Measurements from ENCODE around the gene FBXO3. TPM values are rescaled to one million over a fixed set of nuclear protein-coding genes. Genes with fewer than 3 reads are reported as not detected.
A peak's percentile ranks its signal among the peaks of the same experiment; 100 is the strongest.

Gene FBXO3
- total and polyA plus RNA-seq, 2 of the 13 experiments (the other 11 are each of a cell fraction or from before 2014, with no cell fraction given): 20.4 to 27.6 TPM

DNA sequence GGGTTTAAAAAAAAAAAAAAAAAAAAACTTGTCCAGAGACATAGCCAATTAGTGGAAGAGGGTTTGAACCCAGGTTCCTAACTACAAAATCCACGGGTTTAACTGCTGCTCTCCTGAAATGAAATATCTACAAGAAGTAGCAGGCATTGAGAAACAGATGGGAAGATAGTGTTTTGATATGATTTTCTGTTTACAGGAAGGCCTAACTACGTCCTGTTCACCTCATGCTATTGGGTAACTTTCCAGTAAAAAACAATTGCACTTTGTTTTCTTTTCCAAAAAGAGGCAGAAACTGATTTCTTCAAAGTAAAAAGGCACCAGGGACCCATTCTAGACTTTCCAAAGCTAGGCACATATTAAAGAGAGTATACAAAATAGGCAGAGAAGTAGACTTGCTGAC lies 67.8 kb downstream of the FBXO3 start (continued):
- TF ChIP-seq EP300 (IDR thresholded peaks at IDR 0.05; ENCODE audit: low read depth in 2 of 2, low read length in 2 of 2) (0 out of 4 replicates have a peak, but pooled peaks of 1 of the 2 experiments have one; percentile 13), EP300 (CRISPR knock-in tag; IDR thresholded peaks at IDR 0.05; ENCODE audit: borderline replicate concordance) (no peak), SIN3A (IDR thresholded peaks at IDR 0.05; ENCODE audit: borderline replicate concordance, low read depth, low read length) (no peak), ZNF646 (CRISPR knock-in tag; IDR thresholded peaks at IDR 0.05) (no peak), XRCC5 (optimal IDR thresholded peaks at IDR 0.05; ENCODE audit: low read length) (no peak), AHDC1 (CRISPR knock-in tag; IDR thresholded peaks at IDR 0.05; ENCODE audit: borderline replicate concordance) (0 out of 2 replicates have a peak, but pooled peaks have one; percentile 26), ZNF703 (CRISPR knock-in tag; IDR thresholded peaks at IDR 0.05; ENCODE audit: borderline replicate concordance) (no peak), GABPA (IDR thresholded peaks at IDR 0.05; ENCODE audit: low read depth, low read length) (no peak), GABPA (CRISPR knock-in tag; IDR thresholded peaks at IDR 0.05; ENCODE audit: low read depth) (no peak), ZSCAN21 (CRISPR knock-in tag; IDR thresholded peaks at IDR 0.05; ENCODE audit: borderline replicate concordance) (no peak), ZNF761 (CRISPR knock-in tag; conservative IDR thresholded peaks at IDR 0.05) (no peak), CENPX (CRISPR knock-in tag; IDR thresholded peaks at IDR 0.05) (no peak), EZH2 (conservative IDR thresholded peaks at IDR 0.05; ENCODE audit: low read depth, low read length) (no peak), HOXA7 (CRISPR knock-in tag; IDR thresholded peaks at IDR 0.05) (no peak), SRF (IDR thresholded peaks at IDR 0.05; ENCODE audit: low read depth, low read length) (no peak), ZNF350 (CRISPR knock-in tag; IDR thresholded peaks at IDR 0.05; ENCODE audit: borderline replicate concordance, low read depth) (no peak), ZSCAN22 (CRISPR knock-in tag; IDR thresholded peaks at IDR 0.05) (no peak), FOXP1 (IDR thresholded peaks at IDR 0.05) (no peak), FOXP1 (CRISPR knock-in tag; IDR thresholded peaks at IDR 0.05) (0 out of 2 replicates have a peak, but pooled peaks have one; percentile 30), CBX1 (IDR thresholded peaks at IDR 0.05; ENCODE audit: low read depth) (no peak)

Data from HepG2 (cell line).